HFFc6 (cell line): ENCODE results near the gene PGAP1. TPM values are rescaled to one million over a fixed set of nuclear protein-coding genes. Genes with fewer than 3 reads are reported as not detected.

Source experiments
- DNase-seq: peaks from one replicate; pipeline ENCODE4 v3.0.0-alpha.2; 2018
- H3K27ac Mint-ChIP-seq: 2 replicates; pipeline ENCODE4 v1.8.0; 2020; ENCODE audit warnings: mild to moderate bottlenecking, mixed read lengths
- H3K27me3 Mint-ChIP-seq: 2 replicates; pipeline ENCODE4 v1.8.0; 2021; ENCODE audit warnings: mild to moderate bottlenecking, moderate library complexity, mixed read lengths; ENCODE audit not compliant: insufficient read depth
- H3K36me3 Mint-ChIP-seq: 2 replicates; pipeline ENCODE4 v1.8.0; 2021; ENCODE audit warnings: low read depth, mixed read lengths
- H3K4me1 Mint-ChIP-seq: 2 replicates; pipeline ENCODE4 v1.8.0; 2020; ENCODE audit warnings: low read depth, mixed read lengths
- H3K4me3 Mint-ChIP-seq: 2 replicates; pipeline ENCODE4 v1.8.0; 2020; ENCODE audit warnings: mild to moderate bottlenecking, moderate library complexity, mixed read lengths
- H3K9me3 Mint-ChIP-seq: 2 replicates; pipeline ENCODE4 v1.8.0; 2020; ENCODE audit warnings: mild to moderate bottlenecking, mixed read lengths
- total RNA-seq, 6 experiments: library from RNA; stranded (reverse); fragmentation: NEBNext Ultra II Directional; extraction: Animal tissue kit (Norgen Biotek cat#: 25700); gene quantifications; 2 replicates in 1 of 6; 3 replicates in 5 of 6; pipeline ENCODE4 v1.2.3, GENCODE V29; 2021
- TF ChIP-seq, protein P1 (sequence below): fragments of 200-600 bp; sonication (generic); IDR thresholded peaks from 2 replicates; pipeline ENCODE4 v1.5.0; 2021; ENCODE audit warnings: antibody characterized with exemption, mild to moderate bottlenecking

PGAP1 gene
- total RNA-seq, 6 experiments from 2014 or later = 6.0 to 9.4 (median 7.3) TPM

DNA sequence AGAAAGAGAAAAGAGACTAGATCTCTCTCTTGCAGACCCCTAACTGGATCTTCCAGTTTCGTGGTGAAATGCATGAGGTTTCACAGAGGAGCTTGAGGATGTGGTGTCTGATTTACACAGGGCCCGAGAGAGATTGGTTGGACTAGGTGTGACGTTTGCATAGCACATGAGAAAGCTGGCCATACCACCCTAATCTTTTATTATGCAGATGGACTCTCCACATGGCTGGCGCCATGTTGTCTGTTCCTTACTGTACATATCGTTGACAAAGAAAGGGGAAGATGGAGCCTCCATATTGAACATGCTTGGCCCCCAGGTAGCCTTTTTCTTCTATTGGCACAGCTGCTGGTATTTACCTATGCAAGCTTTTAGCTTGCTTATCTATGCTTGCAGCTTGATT lies 27.5 kb upstream of the PGAP1 start:
- H3K9me3 Mint-ChIP-seq = no peaks in the 10 kb centered on the region

DNA sequence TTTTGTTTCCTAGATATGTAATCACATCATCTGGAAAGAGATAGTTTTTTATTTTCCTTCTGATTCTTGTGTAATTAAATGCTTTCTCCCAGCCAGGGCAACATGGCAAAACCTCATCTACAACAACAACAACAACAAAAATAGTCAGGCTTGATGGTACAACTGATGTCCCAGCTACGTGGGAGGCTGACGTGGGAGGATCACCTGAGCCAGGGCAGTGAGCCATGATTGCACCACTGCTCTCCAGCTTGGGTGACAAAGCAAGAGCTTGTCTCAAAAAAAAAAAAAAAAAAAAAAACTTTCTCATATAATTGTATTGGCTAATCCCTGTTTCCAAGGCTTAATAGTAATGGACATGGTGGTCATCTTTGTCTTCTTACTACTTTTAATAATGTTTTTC lies 26.4 kb upstream of the PGAP1 start:
- Mint-ChIP-seq H3K27ac (no peak overlapping the region), H3K4me3 (no peak overlapping the region), H3K27me3 (peaks cover 6% of the 10 kb centered on the region), H3K9me3 (no peaks in the 10 kb centered on the region), H3K36me3 (no peaks in the 10 kb centered on the region), H3K4me1 (peaks cover 7% of the 10 kb centered on the region)
- TF ChIP-seq, protein P1, sequence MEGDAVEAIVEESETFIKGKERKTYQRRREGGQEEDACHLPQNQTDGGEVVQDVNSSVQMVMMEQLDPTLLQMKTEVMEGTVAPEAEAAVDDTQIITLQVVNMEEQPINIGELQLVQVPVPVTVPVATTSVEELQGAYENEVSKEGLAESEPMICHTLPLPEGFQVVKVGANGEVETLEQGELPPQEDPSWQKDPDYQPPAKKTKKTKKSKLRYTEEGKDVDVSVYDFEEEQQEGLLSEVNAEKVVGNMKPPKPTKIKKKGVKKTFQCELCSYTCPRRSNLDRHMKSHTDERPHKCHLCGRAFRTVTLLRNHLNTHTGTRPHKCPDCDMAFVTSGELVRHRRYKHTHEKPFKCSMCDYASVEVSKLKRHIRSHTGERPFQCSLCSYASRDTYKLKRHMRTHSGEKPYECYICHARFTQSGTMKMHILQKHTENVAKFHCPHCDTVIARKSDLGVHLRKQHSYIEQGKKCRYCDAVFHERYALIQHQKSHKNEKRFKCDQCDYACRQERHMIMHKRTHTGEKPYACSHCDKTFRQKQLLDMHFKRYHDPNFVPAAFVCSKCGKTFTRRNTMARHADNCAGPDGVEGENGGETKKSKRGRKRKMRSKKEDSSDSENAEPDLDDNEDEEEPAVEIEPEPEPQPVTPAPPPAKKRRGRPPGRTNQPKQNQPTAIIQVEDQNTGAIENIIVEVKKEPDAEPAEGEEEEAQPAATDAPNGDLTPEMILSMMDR = no peak
- DNase-seq = no peak

More for the DNA sequence above, 27.5 kb upstream of the PGAP1 start:
- peaks cover 7% of the 10 kb centered on the region for H3K4me1 Mint-ChIP-seq
- TF ChIP-seq, protein P1 = no peak
- H3K36me3 Mint-ChIP-seq = no peaks in the 10 kb centered on the region
- H3K4me3 Mint-ChIP-seq = no peak overlapping the region
- H3K27ac Mint-ChIP-seq = no peak overlapping the region
- DNase-seq = no peak
- peaks cover 6% of the 10 kb centered on the region for H3K27me3 Mint-ChIP-seq

DNA sequence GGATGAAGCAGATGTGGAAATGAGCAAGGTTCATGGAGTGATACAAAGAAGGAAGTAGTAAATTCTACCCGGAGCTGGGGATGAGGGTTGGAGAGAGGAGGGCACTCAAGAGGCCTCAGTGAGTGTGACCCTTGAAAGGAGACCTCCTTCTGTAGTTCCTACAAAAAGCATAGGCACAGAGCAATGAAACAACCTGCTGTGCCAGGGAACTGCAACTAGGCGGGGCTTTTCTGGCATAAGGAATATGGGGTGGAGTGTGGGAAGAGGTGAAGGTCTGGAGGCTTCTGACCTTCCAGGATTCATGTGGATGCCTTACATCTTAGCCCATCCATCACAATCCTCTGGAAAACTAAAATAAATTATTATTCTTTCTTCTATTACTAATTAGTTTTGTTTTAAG lies 25.5 kb upstream of the PGAP1 start:
- DNase-seq = no peak
- TF ChIP-seq, protein P1 = no peak
- Mint-ChIP-seq H3K36me3 (no peaks in the 10 kb centered on the region), H3K9me3 (no peaks in the 10 kb centered on the region), H3K27ac (no peak overlapping the region), H3K4me1 (peaks cover 7% of the 10 kb centered on the region), H3K27me3 (peaks cover 6% of the 10 kb centered on the region), H3K4me3 (no peak overlapping the region)

DNA sequence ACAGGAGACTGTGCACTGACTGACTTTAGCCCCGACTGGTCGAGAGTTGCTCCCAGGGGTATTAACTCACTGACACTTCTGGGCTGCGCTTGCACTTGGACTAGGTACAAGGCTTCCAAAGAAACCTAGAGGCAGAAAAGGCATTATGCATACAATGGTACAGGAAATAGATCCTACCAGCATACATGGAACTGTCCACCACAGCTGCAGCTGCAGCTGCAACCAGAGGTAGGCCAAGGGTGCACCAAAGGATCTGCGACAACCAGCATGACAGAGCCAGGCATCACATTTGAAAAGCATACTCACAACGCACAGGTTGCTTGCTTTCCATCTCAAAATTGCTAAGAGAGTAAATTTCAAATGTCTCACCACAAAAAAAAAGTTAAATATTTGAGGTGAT lies 22.6 kb upstream of the PGAP1 start:
- Mint-ChIP-seq H3K9me3 (no peaks in the 10 kb centered on the region), H3K27me3 (peaks cover 6% of the 10 kb centered on the region)

DNA sequence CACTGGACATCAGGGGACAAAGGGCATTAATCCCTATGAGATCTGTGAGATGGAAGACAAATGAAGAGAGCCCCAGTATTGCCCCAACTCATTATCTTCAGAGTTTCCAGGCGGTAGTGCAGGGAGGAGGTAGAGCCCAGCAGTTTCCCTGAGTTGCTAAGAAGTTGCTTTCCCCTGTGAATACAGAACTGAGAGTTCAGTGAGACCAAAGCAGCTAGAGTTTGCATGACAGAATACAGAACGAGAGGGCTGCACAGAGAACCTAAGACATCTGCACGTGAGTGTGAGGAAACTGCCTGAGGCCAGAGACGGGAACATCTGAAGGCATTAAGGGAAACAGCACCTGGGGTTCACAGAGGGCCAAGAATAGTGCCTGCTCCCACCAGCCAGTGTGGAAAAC lies 18.1 kb upstream of the PGAP1 start:
- no peak for DNase-seq
- peaks cover 13% of the 10 kb centered on the region for H3K4me1 Mint-ChIP-seq
- TF ChIP-seq, protein P1 = no peak
- no peaks in the 10 kb centered on the region for H3K36me3 Mint-ChIP-seq
- no peak overlapping the region for H3K4me3 Mint-ChIP-seq
- H3K9me3 Mint-ChIP-seq = no peaks in the 10 kb centered on the region
- H3K27me3 Mint-ChIP-seq = no peaks in the 10 kb centered on the region; the same call in 1 of the 2 replicates
- no peak overlapping the region for H3K27ac Mint-ChIP-seq

More for the DNA sequence above, 22.6 kb upstream of the PGAP1 start:
- H3K36me3 Mint-ChIP-seq = no peaks in the 10 kb centered on the region
- TF ChIP-seq, protein P1 = no peak
- H3K27ac Mint-ChIP-seq = no peak overlapping the region
- no peak overlapping the region for H3K4me3 Mint-ChIP-seq
- peaks cover 7% of the 10 kb centered on the region for H3K4me1 Mint-ChIP-seq
- no peak for DNase-seq
